IMR-90 (cell line): ENCODE data around the gene DEPDC1. TPM values are rescaled to one million over a fixed set of nuclear protein-coding genes. Genes with fewer than 3 reads are reported as not detected.

ENCODE experiments used
- ATAC-seq: fragments of 200-7000 bp; cut with Tn5 transposase; 2 replicates; pipeline ENCODE4 v1.9.1; 2020; ENCODE audit warnings: low read depth, mild to moderate bottlenecking, moderate library complexity
- BruUV-seq: library from RNA; stranded (reverse); fragments of 400-500 nt; replicated peaks from 2 replicates; lab custom pipeline; 2021; lab: Mats Ljungman, UMichigan
- CTCF ChIA-PET: fragments of 300-600 bp; formaldehyde crosslinking; extraction: SDS; loops from one replicate; lab custom pipeline; 2021; ENCODE audit warnings: antibody characterized with exemption; lab: Yijun Ruan, JAX
- POLR2A ChIA-PET: fragments of 300-600 bp; sonication (Branson Sonifier 250); formaldehyde crosslinking; loops from one replicate; lab custom pipeline; 2022; ENCODE audit warnings: antibody characterized with exemption; ENCODE audit not compliant: unreplicated experiment; lab: Charles Lee
- DNase-seq: peaks from one replicate; pipeline ENCODE4 v3.0.0; 2013
- H2AFZ ChIP-seq: replicated peaks from 2 replicates; pipeline ENCODE3; 2013; ENCODE audit warnings: low read length, mild to moderate bottlenecking; ENCODE audit not compliant: poor library complexity
- H2AK5ac ChIP-seq: 2 replicates; pipeline ENCODE4 v1.6.1; 2013; ENCODE audit warnings: low read depth, low read length, inconsistent platforms
- H2AK9ac ChIP-seq: replicated peaks from 2 replicates; pipeline ENCODE3; 2013; ENCODE audit warnings: mild to moderate bottlenecking, low read depth, low read length, moderate library complexity; ENCODE audit not compliant: poor library complexity
- H2BK120ac ChIP-seq: 2 replicates; pipeline ENCODE4 v1.6.1; 2013; ENCODE audit warnings: low read depth, low read length, inconsistent platforms
- H2BK15ac ChIP-seq: 3 replicates; pipeline ENCODE4 v1.6.1; 2013; ENCODE audit warnings: low read depth, low read length, inconsistent platforms
- H2BK20ac ChIP-seq: 2 replicates; pipeline ENCODE4 v1.6.1; 2013; ENCODE audit warnings: low read depth, mild to moderate bottlenecking, inconsistent platforms, low read length, moderate library complexity
- H2BK5ac ChIP-seq: 2 replicates; pipeline ENCODE4 v1.6.1; 2013; ENCODE audit warnings: mild to moderate bottlenecking, low read depth, low read length, inconsistent platforms; ENCODE audit not compliant: poor library complexity, severe bottlenecking
- H3K14ac ChIP-seq: replicated peaks from 2 replicates; pipeline ENCODE4 v1.6.1; 2013; ENCODE audit warnings: low read depth, low read length, inconsistent platforms
- H3K18ac ChIP-seq: 2 replicates; pipeline ENCODE4 v1.6.1; 2013; ENCODE audit warnings: low read depth, low read length, control low read depth
- H3K23ac ChIP-seq: 2 replicates; pipeline ENCODE4 v1.6.1; 2013; ENCODE audit warnings: low read depth, low read length, inconsistent platforms
- H3K27ac ChIP-seq: 2 replicates; pipeline ENCODE4 v1.5.1; 2013; ENCODE audit warnings: mild to moderate bottlenecking, control low read depth, low read length; ENCODE audit not compliant: insufficient read depth
- H3K27me3 ChIP-seq: 2 replicates; pipeline ENCODE4 v1.6.1; 2013; ENCODE audit warnings: low read length; ENCODE audit not compliant: control insufficient read depth, insufficient read depth
- H3K36me3 ChIP-seq: 2 replicates; pipeline ENCODE4 v1.6.1; 2013; ENCODE audit warnings: low read length, mixed read lengths; ENCODE audit not compliant: control insufficient read depth, insufficient read depth
- H3K4ac ChIP-seq: 2 replicates; pipeline ENCODE4 v1.6.1; 2013; ENCODE audit warnings: low read depth, low read length, inconsistent platforms
- H3K4me1 ChIP-seq: 2 replicates; pipeline ENCODE4 v1.6.1; 2013; ENCODE audit warnings: low read length, mixed read lengths; ENCODE audit not compliant: control insufficient read depth, insufficient read depth
- H3K4me2 ChIP-seq: 2 replicates; pipeline ENCODE4 v1.6.1; 2013; ENCODE audit warnings: low read depth, mild to moderate bottlenecking, control low read depth, low read length, moderate library complexity
- H3K4me3 ChIP-seq: 2 replicates; pipeline ENCODE4 v1.5.1; 2013; ENCODE audit warnings: low read depth, mild to moderate bottlenecking, control low read depth, low read length, moderate library complexity; ENCODE audit not compliant: insufficient read depth
- H3K56ac ChIP-seq: 2 replicates; pipeline ENCODE4 v1.6.1; 2013; ENCODE audit warnings: low read length, inconsistent platforms; ENCODE audit not compliant: insufficient read depth; ENCODE audit errors: extremely low read depth
- H3K79me1 ChIP-seq, 2 experiments: 2 replicates each; pipeline ENCODE4 v1.6.1; 2013; ENCODE audit warnings: low read length in 2 of 2, inconsistent platforms in 1 of 2, low read depth in 1 of 2
- H3K9ac ChIP-seq: 2 replicates; pipeline ENCODE4 v1.6.1; 2013; ENCODE audit warnings: low read depth, low read length, control low read depth
- H3K9me1 ChIP-seq: 2 replicates; pipeline ENCODE4 v1.6.1; 2013; ENCODE audit warnings: low read length, inconsistent platforms; ENCODE audit not compliant: insufficient read depth
- H3K9me3 ChIP-seq: 2 replicates; pipeline ENCODE4 v1.6.1; 2013; ENCODE audit warnings: low read length; ENCODE audit not compliant: control insufficient read depth, insufficient read depth
- H4K20me1 ChIP-seq: 2 replicates; pipeline ENCODE4 v1.6.1; 2013; ENCODE audit warnings: low read length, inconsistent platforms; ENCODE audit not compliant: insufficient read depth
- H4K5ac ChIP-seq: 2 replicates; pipeline ENCODE4 v1.6.1; 2013; ENCODE audit warnings: mild to moderate bottlenecking, low read depth, low read length, control low read depth
- H4K8ac ChIP-seq, 2 experiments: 2 replicates each; pipeline ENCODE4 v1.6.1; 2013; ENCODE audit warnings: low read depth in 2 of 2, low read length in 2 of 2, control low read depth in 1 of 2, inconsistent platforms in 1 of 2
- H4K91ac ChIP-seq: 2 replicates; pipeline ENCODE4 v1.6.1; 2013; ENCODE audit warnings: low read depth, low read length, inconsistent platforms; ENCODE audit not compliant: insufficient read depth
- MAZ ChIP-seq: IDR thresholded peaks from 2 replicates; pipeline ENCODE4 v1.6.1; 2012; ENCODE audit warnings: low read depth, mild to moderate bottlenecking, low read length, improper control_type of control experiment, moderate library complexity, borderline replicate concordance
- SMC3 ChIP-seq: fragments of 150-350 bp; IDR thresholded peaks from 2 replicates; pipeline ENCODE4 v1.6.1; 2016; ENCODE audit warnings: low read depth, mild to moderate bottlenecking, antibody characterized with exemption, low read length, moderate library complexity
- WGBS, 2 experiments: methylation state at CpG; one replicate each; pipeline versions ENCODE4 v1.1.5 to v1.1.7; 2013; ENCODE audit warnings: missing lambda C conversion rate in 2 of 2; ENCODE audit not compliant: insufficient read length in 1 of 2; ENCODE audit errors: extremely low coverage in 2 of 2; 5-methylcytosine and 5-hydroxymethylcytosine counted together
- dilution Hi-C: fragments of 300-500 bp; cut with HindIII; formaldehyde crosslinking; loops from one replicate; pipeline ENCODE4 v1.14.3; 2018; ENCODE audit warnings: low sequenced_read_pairs; ENCODE audit not compliant: unreplicated experiment
- in situ Hi-C: fragments of 300-500 bp; cut with MboI; formaldehyde crosslinking; loops from 3 replicates; pipeline ENCODE4 v1.14.3; 2019; ENCODE audit warnings: low sequenced_read_pairs, inconsistent platforms, mixed read lengths
- intact Hi-C: fragments of 100-400 bp; cut with micrococcal nuclease; formaldehyde crosslinking; loops from 2 replicates; pipeline ENCODE4 v1.10.0; 2022
- polyA plus RNA-seq, 3 experiments: library from polyadenylated mRNA; depleted of rRNA; stranded (reverse); fragments of >200 nt; gene quantifications; 2 replicates each; pipeline ENCODE4 v1.2.3, GENCODE V29; 2012; ENCODE audit warnings: low replicate concordance in 1 of 3
- total RNA-seq: library from RNA; depleted of rRNA; stranded (reverse); fragments of >200 nt; gene quantifications from 2 replicates; pipeline ENCODE4 v1.2.3, GENCODE V29; 2012

Gene DEPDC1
- total and polyA plus RNA-seq, 2 of the 4 experiments (the other 2 are of a cell fraction): 7.4 to 14.7 TPM

DNA sequence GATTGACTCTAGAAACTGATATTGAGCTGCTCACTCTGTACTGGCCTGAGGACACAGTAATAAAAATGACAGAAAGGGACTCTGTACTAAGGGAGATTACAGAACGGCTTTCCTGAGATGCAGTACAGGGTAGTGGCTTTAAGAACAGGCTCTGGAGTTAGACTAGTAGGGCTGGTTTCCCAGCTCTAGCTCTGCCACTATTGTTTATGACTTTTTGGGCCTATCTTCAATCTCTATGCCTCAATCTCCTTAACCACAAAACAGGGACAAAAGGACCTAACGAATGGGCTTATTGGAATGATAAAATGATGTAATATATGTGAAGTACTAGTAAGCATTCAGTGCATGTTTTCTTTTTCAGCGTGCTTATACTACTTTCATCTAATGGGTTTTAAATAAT lies 1.4 kb downstream of the DEPDC1 start:
- Histone ChIP-seq H3K27ac (no peak overlapping the region), H2AK5ac (no peak overlapping the region), H4K91ac (no peak overlapping the region), H4K20me1 (no peaks in the 10 kb centered on the region), H3K23ac (peak overlapping the region; percentile 85), H3K36me3 (no peaks in the 10 kb centered on the region), H3K4me1 (peaks cover 2% of the 10 kb centered on the region; the same call in 1 of the 2 replicates), H2BK20ac (no peak overlapping the region), H2BK15ac (no peak overlapping the region), H2BK120ac (peak overlapping the region; percentile 39; the same call in 1 of the 2 replicates), H3K9ac (peak overlapping the region; percentile 71; the same call in 1 of the 2 replicates), H2AK9ac (no peak overlapping the region), H4K8ac (peak overlapping the region in 1 of 2 experiments; percentile 35; a peak in 1 of 4 replicates), H3K18ac (no peak overlapping the region), H3K9me1 (no peaks in the 10 kb centered on the region), H3K56ac (no peak overlapping the region; the same call in 1 of the 2 replicates), H2AFZ (peak overlapping the region; percentile 72), H3K4me2 (peak overlapping the region; percentile 92), H3K79me1 (peaks cover 23 to 32% of the 10 kb centered on the region in 2 experiments), H3K9me3 (no peaks in the 10 kb centered on the region), H3K4me3 (peak overlapping the region; percentile 21; the same call in 1 of the 2 replicates), H2BK5ac (no peak overlapping the region), H3K14ac (no peak overlapping the region), H3K4ac (no peak overlapping the region), H4K5ac (no peak overlapping the region), H3K27me3 (no peaks in the 10 kb centered on the region)
- BruUV-seq: no TSS peak
- ChIA-PET POLR2A (no interaction called here), CTCF (interaction anchor here (0.7 kb wide), 1 partner anchor 228 kb away, joined by 3 read pairs; no protein-coding TSS in a partner anchor)
- WGBS, 2 experiments: no CpG with 5 or more reads among the region's 3 CpGs
- ATAC-seq (no peak), DNase-seq (no peak)
- intact Hi-C loops (no loop called here), in situ Hi-C loops (no loop called here), dilution Hi-C loops (no loop called here)
- no peak for TF ChIP-seq MAZ
- TF ChIP-seq SMC3: no peak
